Tibial artery (tissue), 4 donors: ENCODE data around the gene COQ4.

Experiments
- DNase-seq, 2 donors: peaks; one replicate each; pipeline ENCODE4 v3.0.0-alpha.2; 2019
- H3K27ac ChIP-seq, 2 donors: fragments of 200-600 bp; sonication (generic) in 1 of 2; 1 replicate in 1 of 2; 2 replicates in 1 of 2; pipeline ENCODE4 v1.5.1; 2018 to 2019; ENCODE audit warnings: mild to moderate bottlenecking in 1 of 2
- H3K27me3 ChIP-seq, 2 donors: fragments of 200-600 bp; sonication (generic) in 1 of 2; one replicate each; pipeline versions ENCODE4 v1.5.1 to v1.6.0; 2016 to 2019
- H3K36me3 ChIP-seq, 3 donors: fragments of 200-600 bp; sonication (generic) in 2 of 3; one replicate each; pipeline ENCODE4 v1.5.1; 2016 to 2019; ENCODE audit warnings: mild to moderate bottlenecking in 2 of 3
- H3K4me1 ChIP-seq, 4 donors: fragments of 200-600 bp; sonication (generic) in 2 of 4; 1 replicate in 3 of 4; 2 replicates in 1 of 4; pipeline ENCODE4 v1.5.1; 2016 to 2019
- H3K4me3 ChIP-seq, 2 donors: fragments of 200-600 bp; sonication (generic) in 1 of 2; 1 replicate in 1 of 2; 2 replicates in 1 of 2; pipeline ENCODE4 v1.5.1; 2018 to 2019; ENCODE audit warnings: mild to moderate bottlenecking in 2 of 2
- H3K9me3 ChIP-seq, 3 donors: fragments of 200-600 bp; sonication (generic) in 1 of 3; one replicate each; pipeline ENCODE4 v1.5.1; 2016 to 2019
- CTCF ChIP-seq, 2 experiments: fragments of 200-600 bp in 1 of 2; fragments of 450-650 bp in 1 of 2; IDR thresholded peaks; one replicate each; pipeline ENCODE4 v1.5.1; 2017 to 2019; ENCODE audit warnings: antibody characterized with exemption in 2 of 2, mild to moderate bottlenecking in 1 of 2, moderate library complexity in 1 of 2
- intact Hi-C: fragments of 100-400 bp; cut with DNase I; formaldehyde crosslinking; loops from one replicate; pipeline ENCODE4 v1.15.0; 2023; ENCODE audit warnings: low total_unique reads

The COQ4 gene

GRCh38 chr9:128322404-128323211 lies at the start of gene COQ4, which contains the start of gene TRUB2:
Gene COQ4 (plus strand): TSS chr9:128322839. CDS start chr9:128322859, 20 bp downstream.
Gene TRUB2 (minus strand): TSS chr9:128322447. CDS start chr9:128322408, 39 bp downstream.
- H3K27ac ChIP-seq, result peak within 1 kb of the TSS; percentile 80 to 83
- no peaks in the 10 kb centered on the region for H3K9me3 ChIP-seq
- peaks cover 0 to 36% (median 20%) of the 10 kb centered on the region in 4 donors for H3K4me1 ChIP-seq
- H3K27me3 ChIP-seq, result no peaks in the 10 kb centered on the region
- DNase-seq, result peak; percentile 95
- TF ChIP-seq CTCF (IDR thresholded peaks at IDR 0.05), result no peak
- intact Hi-C loops, result no loop called here
- peaks cover 6 to 60% (median 23%) of the 10 kb centered on the region in 3 donors for H3K36me3 ChIP-seq
- peak within 1 kb of the TSS; percentile 83 to 91 for H3K4me3 ChIP-seq

GRCh38 chr9:128274245-128274644 lies 48.4 kb upstream of the COQ4 start:
- no peak for DNase-seq
- no peaks in the 10 kb centered on the region for H3K27me3 ChIP-seq
- no peaks in the 10 kb centered on the region for H3K9me3 ChIP-seq
- H3K36me3 ChIP-seq, result peaks cover 18 to 36% (median 27%) of the 10 kb centered on the region in 3 donors
- TF ChIP-seq CTCF (IDR thresholded peaks at IDR 0.05), result no peak
- peak overlapping the region; percentile 68 to 94 for H3K4me3 ChIP-seq
- intact Hi-C loops, result no loop called here
- peaks cover 0 to 29% (median 22%) of the 10 kb centered on the region in 4 donors for H3K4me1 ChIP-seq
- H3K27ac ChIP-seq, result no peak overlapping the region

GRCh38 chr9:128275198-128276007 lies 47.2 kb upstream of the COQ4 start, which contains the start of gene GOLGA2:
Gene GOLGA2 (minus strand): TSS chr9:128276007. CDS start chr9:128275976, 31 bp downstream.
- intact Hi-C loops, result no loop called here
- H3K27me3 ChIP-seq, result no peaks in the 10 kb centered on the region
- DNase-seq, result no peak
- H3K36me3 ChIP-seq, result peaks cover 18 to 30% (median 27%) of the 10 kb centered on the region in 3 donors
- H3K4me1 ChIP-seq, result peaks cover 0 to 29% (median 22%) of the 10 kb centered on the region in 4 donors
- peak within 1 kb of the TSS; percentile 68 to 94 for H3K4me3 ChIP-seq
- no peak for TF ChIP-seq CTCF (IDR thresholded peaks at IDR 0.05)
- H3K27ac ChIP-seq, result peak within 1 kb of the TSS; percentile 83 to 88
- no peaks in the 10 kb centered on the region for H3K9me3 ChIP-seq

GRCh38 chr9:128276008-128276573 lies 46.5 kb upstream of the COQ4 start, which contains the start of gene SWI5:
Gene SWI5 (plus strand): TSS chr9:128276276.
- Histone ChIP-seq H3K27ac (peak within 1 kb of the TSS; percentile 83 to 88), H3K4me3 (peak within 1 kb of the TSS; percentile 68 to 94), H3K9me3 (no peaks in the 10 kb centered on the region), H3K4me1 (peaks cover 0 to 29% (median 22%) of the 10 kb centered on the region in 4 donors), H3K27me3 (no peaks in the 10 kb centered on the region), H3K36me3 (peaks cover 18 to 26% (median 25%) of the 10 kb centered on the region in 3 donors)
- intact Hi-C loops, result no loop called here
- DNase-seq, result peak; percentile 100
- TF ChIP-seq CTCF (IDR thresholded peaks at IDR 0.05), result peak in 1 of 2 experiments; percentile 12
